ENCODE results near the gene CCDC182.

The CCDC182 gene

DNA sequence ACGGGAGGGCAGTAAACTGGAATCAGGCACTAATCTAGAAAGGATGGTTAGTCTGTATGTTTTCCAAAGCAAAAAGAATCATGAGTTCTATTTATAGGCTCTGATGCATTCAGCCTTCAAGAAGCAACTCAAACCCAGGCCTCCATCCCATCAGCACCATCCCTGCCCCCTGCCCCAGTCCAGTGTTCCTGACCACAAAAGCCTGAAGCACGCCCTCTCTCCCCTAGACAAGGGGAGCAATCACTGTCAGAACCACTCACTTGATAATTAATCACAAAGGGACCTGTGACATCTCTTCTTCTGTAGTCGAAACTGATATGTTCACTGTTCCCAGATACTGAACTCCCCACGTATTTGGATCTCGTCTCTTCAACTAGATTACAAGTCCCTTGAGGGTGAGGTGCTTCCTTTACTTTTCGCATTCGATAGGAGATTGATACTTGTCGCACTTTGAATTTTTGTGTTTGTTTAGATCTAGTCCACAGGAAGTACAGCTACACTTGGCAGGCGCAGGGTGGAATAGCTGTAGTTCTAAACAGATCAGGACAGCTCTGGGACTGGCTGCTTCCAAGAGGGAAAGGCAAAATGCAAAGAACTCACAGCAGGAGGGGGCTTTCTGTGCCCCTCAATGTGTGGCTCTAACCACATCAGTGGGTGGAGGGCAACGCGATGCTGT, 36.4 kb upstream of the CCDC182 start:
- Histone ChIP-seq H3K79me1 (ENCODE audit: low read depth, low read length) (no peaks in the 10 kb centered on the region), H2AFZ (ENCODE audit: low read length) (peak overlapping the region; percentile 37), H3K4me3 (ENCODE audit: low read length in 2 of 2) (no peak overlapping the region), H3K27ac (replicated peaks; ENCODE audit: low read length) (no peak overlapping the region), H2BK15ac (ENCODE audit: low read length) (no peak overlapping the region), H4K8ac (ENCODE audit: low read depth, low read length) (no peak overlapping the region), H3K36me3 (replicated peaks in 1 of 2; ENCODE audit: control insufficient read depth in 2 of 2, insufficient read depth in 2 of 2, low read length in 2 of 2) (no peaks in the 10 kb centered on the region), H3K23ac (ENCODE audit: low read depth, low read length, poor library complexity) (no peak overlapping the region), H3K4me2 (ENCODE audit: insufficient read depth, low read length, poor library complexity, severe bottlenecking) (no peak overlapping the region), H4K91ac (ENCODE audit: low read depth, low read length, poor library complexity) (no peak overlapping the region), H3K14ac (ENCODE audit: low read length) (no peak overlapping the region), H3K18ac (ENCODE audit: low read length) (peak overlapping the region; percentile 74), H3K4ac (ENCODE audit: low read length) (no peak overlapping the region), H2BK5ac (ENCODE audit: low read length) (no peak overlapping the region), H3K4me1 (ENCODE audit: control insufficient read depth in 2 of 2, insufficient read depth in 1 of 2, low read depth in 1 of 2, low read length in 2 of 2) (peaks cover 17 to 20% of the 10 kb centered on the region in 2 donors), H2BK12ac (ENCODE audit: low read length) (no peak overlapping the region), H3K9ac (ENCODE audit: low read depth, low read length, poor library complexity) (no peak overlapping the region), H3K9me3 (replicated peaks in 1 of 2; ENCODE audit: control insufficient read depth in 2 of 2, insufficient read depth in 1 of 2, low read depth in 1 of 2, low read length in 2 of 2) (no peaks in the 10 kb centered on the region), H3K27me3 (ENCODE audit: control insufficient read depth in 3 of 3, insufficient read depth in 3 of 3, low read depth in 1 of 3, low read length in 3 of 3) (peaks cover 0 to 12% (median 0%) of the 10 kb centered on the region in 3 experiments), H2BK120ac (ENCODE audit: low read depth, low read length) (peak overlapping the region; percentile 38), H2AK5ac (ENCODE audit: low read depth, low read length) (peak overlapping the region; percentile 53)
- WGBS, 2 donors (ENCODE audit: extremely low coverage in 2 of 2, insufficient read length in 2 of 2, insufficient replicate concordance in 1 of 2): no CpG with 5 or more reads among the region's 11 CpGs
- no peak for DNase-seq (ENCODE audit: low spot score)

- no peak overlapping the region for H2AFZ ChIP-seq (ENCODE audit: low read length)
- H3K9ac ChIP-seq (ENCODE audit: low read depth, low read length, poor library complexity): no peak overlapping the region
- no peak overlapping the region for H3K4me2 ChIP-seq (ENCODE audit: insufficient read depth, low read length, poor library complexity, severe bottlenecking)
- DNase-seq (ENCODE audit: low spot score): no peak
- H3K4ac ChIP-seq (ENCODE audit: low read length): no peak overlapping the region
- no peaks in the 10 kb centered on the region for H3K36me3 ChIP-seq (replicated peaks in 1 of 2; ENCODE audit: control insufficient read depth in 2 of 2, insufficient read depth in 2 of 2, low read length in 2 of 2)
- no CpG with 5 or more reads among the region's 2 CpGs for WGBS, 2 donors (ENCODE audit: extremely low coverage in 2 of 2, insufficient read length in 2 of 2, insufficient replicate concordance in 1 of 2)
- peaks cover 0 to 10% (median 0%) of the 10 kb centered on the region in 3 experiments for H3K27me3 ChIP-seq (ENCODE audit: control insufficient read depth in 3 of 3, insufficient read depth in 3 of 3, low read depth in 1 of 3, low read length in 3 of 3)
- no peak overlapping the region for H2BK12ac ChIP-seq (ENCODE audit: low read length)
- H2BK120ac ChIP-seq (ENCODE audit: low read depth, low read length): no peak overlapping the region
- H2BK15ac ChIP-seq (ENCODE audit: low read length): no peak overlapping the region
- H3K27ac ChIP-seq (replicated peaks; ENCODE audit: low read length): no peak overlapping the region
- no peak overlapping the region for H3K23ac ChIP-seq (ENCODE audit: low read depth, low read length, poor library complexity)
- no peak overlapping the region for H4K91ac ChIP-seq (ENCODE audit: low read depth, low read length, poor library complexity)
- H2BK5ac ChIP-seq (ENCODE audit: low read length): no peak overlapping the region
- peaks cover 17 to 20% of the 10 kb centered on the region in 2 donors for H3K4me1 ChIP-seq (ENCODE audit: control insufficient read depth in 2 of 2, insufficient read depth in 1 of 2, low read depth in 1 of 2, low read length in 2 of 2)
- H4K8ac ChIP-seq (ENCODE audit: low read depth, low read length): no peak overlapping the region
- H3K79me1 ChIP-seq (ENCODE audit: low read depth, low read length): no peaks in the 10 kb centered on the region
- H3K4me3 ChIP-seq (ENCODE audit: low read length in 2 of 2): no peak overlapping the region
- no peak overlapping the region for H2AK5ac ChIP-seq (ENCODE audit: low read depth, low read length)
- H3K9me3 ChIP-seq (replicated peaks in 1 of 2; ENCODE audit: control insufficient read depth in 2 of 2, insufficient read depth in 1 of 2, low read depth in 1 of 2, low read length in 2 of 2): no peaks in the 10 kb centered on the region
- no peak overlapping the region for H3K18ac ChIP-seq (ENCODE audit: low read length)
- H3K14ac ChIP-seq (ENCODE audit: low read length): no peak overlapping the region
Observed at GRCh38 chr17:57779706-57780105, 34.6 kb upstream of the CCDC182 start.

DNA sequence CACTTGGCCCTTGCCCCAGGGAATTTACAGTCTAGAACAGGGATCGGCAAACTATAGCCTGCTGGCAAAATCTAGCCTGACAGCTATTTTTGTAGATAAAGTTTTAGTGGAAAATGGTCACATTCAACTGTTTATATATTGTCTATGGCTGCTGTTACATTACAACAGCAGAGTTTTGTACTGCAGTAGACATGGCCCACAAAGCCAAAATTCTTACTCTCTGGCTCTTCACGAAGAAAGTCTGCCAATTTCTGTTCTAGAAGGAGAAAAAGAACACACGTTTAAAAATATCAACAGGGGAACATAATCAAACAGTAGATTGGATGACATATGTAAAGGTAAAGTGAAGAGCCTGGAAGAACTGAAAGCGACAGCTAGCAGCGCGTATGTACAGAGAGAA, 33.2 kb upstream of the CCDC182 start:
- H3K36me3 ChIP-seq (replicated peaks in 1 of 2; ENCODE audit: control insufficient read depth in 2 of 2, insufficient read depth in 2 of 2, low read length in 2 of 2): no peaks in the 10 kb centered on the region
- DNase-seq (ENCODE audit: low spot score): no peak
- H3K23ac ChIP-seq (ENCODE audit: low read depth, low read length, poor library complexity): no peak overlapping the region
- H4K8ac ChIP-seq (ENCODE audit: low read depth, low read length): no peak overlapping the region
- no peak overlapping the region for H3K27ac ChIP-seq (replicated peaks; ENCODE audit: low read length)
- peaks cover 15 to 16% of the 10 kb centered on the region in 2 donors for H3K4me1 ChIP-seq (ENCODE audit: control insufficient read depth in 2 of 2, insufficient read depth in 1 of 2, low read depth in 1 of 2, low read length in 2 of 2)
- H3K4me2 ChIP-seq (ENCODE audit: insufficient read depth, low read length, poor library complexity, severe bottlenecking): no peak overlapping the region
- H2AFZ ChIP-seq (ENCODE audit: low read length): no peak overlapping the region
- WGBS, 2 donors (ENCODE audit: extremely low coverage in 2 of 2, insufficient read length in 2 of 2, insufficient replicate concordance in 1 of 2): no CpG with 5 or more reads among the region's 6 CpGs
- no peak overlapping the region for H2BK15ac ChIP-seq (ENCODE audit: low read length)
- H2AK5ac ChIP-seq (ENCODE audit: low read depth, low read length): no peak overlapping the region
- H3K9ac ChIP-seq (ENCODE audit: low read depth, low read length, poor library complexity): no peak overlapping the region
- no peak overlapping the region for H3K4ac ChIP-seq (ENCODE audit: low read length)
- peaks cover 0 to 2% (median 0%) of the 10 kb centered on the region in 3 experiments for H3K27me3 ChIP-seq (ENCODE audit: control insufficient read depth in 3 of 3, insufficient read depth in 3 of 3, low read depth in 1 of 3, low read length in 3 of 3)
- no peaks in the 10 kb centered on the region for H3K79me1 ChIP-seq (ENCODE audit: low read depth, low read length)
- H3K4me3 ChIP-seq (ENCODE audit: low read length in 2 of 2): no peak overlapping the region
- no peak overlapping the region for H2BK12ac ChIP-seq (ENCODE audit: low read length)
- no peak overlapping the region for H2BK120ac ChIP-seq (ENCODE audit: low read depth, low read length)
- no peak overlapping the region for H4K91ac ChIP-seq (ENCODE audit: low read depth, low read length, poor library complexity)
- H3K18ac ChIP-seq (ENCODE audit: low read length): no peak overlapping the region
- H3K9me3 ChIP-seq (replicated peaks in 1 of 2; ENCODE audit: control insufficient read depth in 2 of 2, insufficient read depth in 1 of 2, low read depth in 1 of 2, low read length in 2 of 2): no peaks in the 10 kb centered on the region
- H2BK5ac ChIP-seq (ENCODE audit: low read length): no peak overlapping the region
- no peak overlapping the region for H3K14ac ChIP-seq (ENCODE audit: low read length)

DNA sequence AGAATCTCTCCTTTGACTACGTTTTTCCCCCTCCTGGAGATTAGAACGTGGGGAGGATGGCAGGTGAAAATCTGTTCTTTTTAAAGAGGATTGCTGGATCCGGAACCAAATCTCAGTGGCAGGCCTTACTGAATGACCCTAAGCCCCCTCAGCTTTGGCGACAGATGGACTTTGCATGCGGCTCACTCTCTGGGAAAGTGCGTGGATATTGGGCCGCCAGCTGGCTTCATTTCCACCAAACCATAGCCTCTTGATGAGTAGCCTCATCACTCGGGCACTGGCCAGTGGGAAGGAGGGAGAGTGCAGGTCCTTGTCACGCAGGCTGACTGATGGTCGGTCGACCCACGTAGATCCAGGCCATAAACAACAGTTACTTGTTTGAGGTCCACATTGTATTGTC, 31.3 kb upstream of the CCDC182 start:
- Histone ChIP-seq H2AFZ (ENCODE audit: low read length) (no peak overlapping the region), H3K14ac (ENCODE audit: low read length) (no peak overlapping the region), H3K27ac (replicated peaks; ENCODE audit: low read length) (no peak overlapping the region), H3K9ac (ENCODE audit: low read depth, low read length, poor library complexity) (no peak overlapping the region), H3K4me2 (ENCODE audit: insufficient read depth, low read length, poor library complexity, severe bottlenecking) (no peak overlapping the region), H3K36me3 (replicated peaks in 1 of 2; ENCODE audit: control insufficient read depth in 2 of 2, insufficient read depth in 2 of 2, low read length in 2 of 2) (no peaks in the 10 kb centered on the region), H3K9me3 (replicated peaks in 1 of 2; ENCODE audit: control insufficient read depth in 2 of 2, insufficient read depth in 1 of 2, low read depth in 1 of 2, low read length in 2 of 2) (no peaks in the 10 kb centered on the region), H4K8ac (ENCODE audit: low read depth, low read length) (no peak overlapping the region), H3K4me1 (ENCODE audit: control insufficient read depth in 2 of 2, insufficient read depth in 1 of 2, low read depth in 1 of 2, low read length in 2 of 2) (peaks cover 1 to 6% of the 10 kb centered on the region in 2 donors), H4K91ac (ENCODE audit: low read depth, low read length, poor library complexity) (no peak overlapping the region), H3K4me3 (ENCODE audit: low read length in 2 of 2) (no peak overlapping the region), H2BK120ac (ENCODE audit: low read depth, low read length) (no peak overlapping the region), H2AK5ac (ENCODE audit: low read depth, low read length) (no peak overlapping the region), H2BK5ac (ENCODE audit: low read length) (no peak overlapping the region), H3K79me1 (ENCODE audit: low read depth, low read length) (no peaks in the 10 kb centered on the region), H3K18ac (ENCODE audit: low read length) (no peak overlapping the region), H3K23ac (ENCODE audit: low read depth, low read length, poor library complexity) (no peak overlapping the region), H3K27me3 (ENCODE audit: control insufficient read depth in 3 of 3, insufficient read depth in 3 of 3, low read depth in 1 of 3, low read length in 3 of 3) (no peaks in the 10 kb centered on the region), H3K4ac (ENCODE audit: low read length) (no peak overlapping the region), H2BK15ac (ENCODE audit: low read length) (no peak overlapping the region), H2BK12ac (ENCODE audit: low read length) (no peak overlapping the region)
- no peak for DNase-seq (ENCODE audit: low spot score)
- WGBS, 2 donors (ENCODE audit: extremely low coverage in 2 of 2, insufficient read length in 2 of 2, insufficient replicate concordance in 1 of 2): no CpG with 5 or more reads among the region's 12 CpGs
